ENCODE measurements around the gene NECTIN1. TPM values are rescaled to one million over a fixed set of nuclear protein-coding genes. Genes with fewer than 3 reads are reported as not detected.

The NECTIN1 gene
- total RNA-seq, 2 donors from 2014 or later = 29.3 to 45.3 TPM

DNA sequence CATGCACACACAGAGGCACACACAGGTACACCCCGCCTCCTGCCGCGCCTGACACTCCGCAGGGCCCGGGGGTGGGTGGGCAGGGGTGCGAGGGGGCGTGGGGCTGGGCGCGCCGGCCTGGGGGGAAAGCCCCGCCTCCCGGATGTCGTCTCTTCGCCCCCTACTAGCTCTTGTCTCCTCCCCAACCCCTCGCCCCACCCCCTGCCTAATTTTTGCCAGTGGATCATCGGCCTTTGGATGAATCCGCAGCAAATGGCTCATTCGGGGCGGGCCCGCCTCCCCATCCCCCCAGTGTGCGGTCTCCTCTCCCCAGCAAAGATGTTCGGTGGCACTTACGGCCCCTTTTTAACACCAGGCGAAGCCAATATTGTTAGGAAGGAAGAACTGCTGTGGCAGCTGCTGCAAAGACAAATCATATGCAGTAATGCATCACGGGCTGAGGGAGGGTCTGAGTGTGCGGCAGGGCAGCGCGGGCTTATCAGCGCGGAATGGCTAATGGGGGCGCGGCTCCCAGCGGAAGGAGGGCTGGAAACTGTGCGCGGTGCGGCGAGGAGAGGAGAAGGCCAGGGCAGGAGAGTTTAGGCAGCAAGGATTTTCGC, 13.4 kb upstream of the NECTIN1 start:
- Mint-ChIP-seq H3K27me3 (ENCODE audit: insufficient read depth) (peaks cover 52% of the 10 kb centered on the region), H3K36me3 (ENCODE audit: low read depth) (no peaks in the 10 kb centered on the region), H3K4me3 (peak overlapping the region; percentile 55), H3K4me1 (peaks cover 29% of the 10 kb centered on the region), H3K27ac (no peak overlapping the region), H3K9me3 (no peaks in the 10 kb centered on the region)
- TF ChIP-seq, protein P1, sequence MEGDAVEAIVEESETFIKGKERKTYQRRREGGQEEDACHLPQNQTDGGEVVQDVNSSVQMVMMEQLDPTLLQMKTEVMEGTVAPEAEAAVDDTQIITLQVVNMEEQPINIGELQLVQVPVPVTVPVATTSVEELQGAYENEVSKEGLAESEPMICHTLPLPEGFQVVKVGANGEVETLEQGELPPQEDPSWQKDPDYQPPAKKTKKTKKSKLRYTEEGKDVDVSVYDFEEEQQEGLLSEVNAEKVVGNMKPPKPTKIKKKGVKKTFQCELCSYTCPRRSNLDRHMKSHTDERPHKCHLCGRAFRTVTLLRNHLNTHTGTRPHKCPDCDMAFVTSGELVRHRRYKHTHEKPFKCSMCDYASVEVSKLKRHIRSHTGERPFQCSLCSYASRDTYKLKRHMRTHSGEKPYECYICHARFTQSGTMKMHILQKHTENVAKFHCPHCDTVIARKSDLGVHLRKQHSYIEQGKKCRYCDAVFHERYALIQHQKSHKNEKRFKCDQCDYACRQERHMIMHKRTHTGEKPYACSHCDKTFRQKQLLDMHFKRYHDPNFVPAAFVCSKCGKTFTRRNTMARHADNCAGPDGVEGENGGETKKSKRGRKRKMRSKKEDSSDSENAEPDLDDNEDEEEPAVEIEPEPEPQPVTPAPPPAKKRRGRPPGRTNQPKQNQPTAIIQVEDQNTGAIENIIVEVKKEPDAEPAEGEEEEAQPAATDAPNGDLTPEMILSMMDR (conservative IDR thresholded peaks at IDR 0.05) = no peak
- Histone ChIP-seq H3K27ac (ENCODE audit: low read depth, low read length) (peak overlapping the region; percentile 52), H3K9me3 (ENCODE audit: control insufficient read depth, low read length) (no peaks in the 10 kb centered on the region), H3K27me3 (ENCODE audit: control insufficient read depth, insufficient read depth, low read length, poor library complexity, severe bottlenecking) (peaks cover 37% of the 10 kb centered on the region), H3K4me1 (ENCODE audit: control insufficient read depth, insufficient read depth, low read length) (no peaks in the 10 kb centered on the region), H3K9ac (ENCODE audit: extremely low read depth, low read length, poor library complexity, severe bottlenecking) (no peak overlapping the region), H3K36me3 (ENCODE audit: control insufficient read depth, insufficient read depth, low read length) (no peaks in the 10 kb centered on the region), H3K4me3 (ENCODE audit: low read length) (peak overlapping the region; percentile 77)
- peak; percentile 89 for DNase-seq
- WGBS, 2 experiments (ENCODE audit: insufficient coverage in 1 of 2, insufficient read length in 1 of 2) = 8% methylated on average over 7 to 38 of the region's 38 CpGs

DNA sequence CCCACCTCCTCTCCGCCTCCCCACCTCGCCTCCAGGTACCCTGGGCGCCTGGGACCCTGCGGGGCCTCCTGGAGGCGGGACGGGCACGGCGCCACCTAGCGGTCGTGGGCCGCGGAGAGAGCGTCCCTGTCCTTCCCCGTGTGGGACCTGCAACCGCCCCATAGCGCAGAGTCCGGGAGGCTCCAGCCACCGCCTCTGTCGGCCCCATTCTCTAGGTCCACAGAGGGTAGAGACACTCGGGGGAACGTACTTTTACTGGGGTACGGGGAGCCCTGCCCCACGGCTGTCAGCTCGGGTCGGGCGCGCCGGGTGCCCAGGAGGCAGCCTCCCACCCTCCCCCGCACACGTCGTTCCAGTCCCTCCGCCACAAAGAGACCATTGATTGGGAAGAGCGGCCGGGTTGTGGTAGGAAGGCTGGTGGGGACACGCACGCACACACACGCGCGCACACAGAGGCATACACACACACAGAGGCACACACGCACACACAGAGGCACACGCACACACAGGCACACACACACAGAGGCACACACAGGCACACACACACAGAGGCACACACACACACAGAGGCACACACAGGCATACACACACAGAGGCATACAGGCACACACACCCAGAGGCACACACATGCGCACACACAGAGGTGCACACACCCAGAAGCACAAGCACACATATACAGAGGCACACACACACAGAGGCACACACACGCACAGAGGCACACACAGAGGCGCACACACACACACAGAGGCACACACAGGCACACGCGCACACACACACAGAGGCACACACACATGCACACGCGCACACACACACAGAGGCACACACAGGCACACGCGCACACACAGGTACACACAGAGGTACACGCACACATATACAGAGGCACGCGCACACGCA, 12.6 kb upstream of the NECTIN1 start:
- TF ChIP-seq, protein P1 (conservative IDR thresholded peaks at IDR 0.05) = peak; percentile 97

DNA sequence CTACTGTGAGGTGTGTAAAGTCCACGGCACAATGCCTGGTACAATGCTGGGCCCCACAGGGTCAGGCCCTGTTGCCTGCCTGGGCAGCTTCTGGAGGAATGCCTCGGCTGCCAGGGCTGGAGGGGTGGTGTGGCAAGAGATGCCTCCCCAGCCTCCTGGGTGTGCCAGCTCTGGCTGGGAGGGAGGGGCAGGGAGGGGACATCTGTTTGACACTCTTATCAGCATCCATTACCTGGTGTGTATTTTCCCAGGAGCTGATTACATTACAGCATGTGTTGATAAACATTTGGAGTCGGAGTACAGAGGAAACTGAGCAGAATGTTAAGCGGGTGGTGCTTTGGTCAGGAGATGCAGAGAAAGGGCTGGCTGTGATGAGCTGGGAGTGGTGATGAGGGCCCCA, 11.0 kb upstream of the NECTIN1 start:
- no peak for DNase-seq
- peaks cover 29% of the 10 kb centered on the region for H3K4me1 Mint-ChIP-seq
- no peak overlapping the region for H3K9ac ChIP-seq (ENCODE audit: extremely low read depth, low read length, poor library complexity, severe bottlenecking)
- H3K9me3 ChIP-seq (ENCODE audit: control insufficient read depth, low read length) = no peaks in the 10 kb centered on the region
- H3K4me1 ChIP-seq (ENCODE audit: control insufficient read depth, insufficient read depth, low read length) = no peaks in the 10 kb centered on the region
- H3K4me3 Mint-ChIP-seq = no peak overlapping the region
- no peaks in the 10 kb centered on the region for H3K36me3 Mint-ChIP-seq (ENCODE audit: low read depth)
- 84 to 100% methylated on average over 1 to 4 of the region's 4 CpGs for WGBS, 2 experiments (ENCODE audit: insufficient coverage in 1 of 2, insufficient read length in 1 of 2)
- no peak overlapping the region for H3K4me3 ChIP-seq (ENCODE audit: low read length)
- no peaks in the 10 kb centered on the region for H3K9me3 Mint-ChIP-seq
- H3K27ac Mint-ChIP-seq = no peak overlapping the region
- no peaks in the 10 kb centered on the region for H3K36me3 ChIP-seq (ENCODE audit: control insufficient read depth, insufficient read depth, low read length)
- TF ChIP-seq, protein P1 (conservative IDR thresholded peaks at IDR 0.05) = no peak
- peaks cover 47% of the 10 kb centered on the region for H3K27me3 ChIP-seq (ENCODE audit: control insufficient read depth, insufficient read depth, low read length, poor library complexity, severe bottlenecking)
- H3K27ac ChIP-seq (ENCODE audit: low read depth, low read length) = no peak overlapping the region
- H3K27me3 Mint-ChIP-seq (ENCODE audit: insufficient read depth) = peaks cover 44% of the 10 kb centered on the region

More for the DNA sequence above, 12.6 kb upstream of the NECTIN1 start:
- Histone ChIP-seq H3K9me3 (ENCODE audit: control insufficient read depth, low read length) (no peaks in the 10 kb centered on the region), H3K4me1 (ENCODE audit: control insufficient read depth, insufficient read depth, low read length) (no peaks in the 10 kb centered on the region), H3K36me3 (ENCODE audit: control insufficient read depth, insufficient read depth, low read length) (no peaks in the 10 kb centered on the region), H3K27me3 (ENCODE audit: control insufficient read depth, insufficient read depth, low read length, poor library complexity, severe bottlenecking) (peaks cover 43% of the 10 kb centered on the region), H3K9ac (ENCODE audit: extremely low read depth, low read length, poor library complexity, severe bottlenecking) (no peak overlapping the region), H3K27ac (ENCODE audit: low read depth, low read length) (no peak overlapping the region), H3K4me3 (ENCODE audit: low read length) (no peak overlapping the region)
- Mint-ChIP-seq H3K27me3 (ENCODE audit: insufficient read depth) (peaks cover 49% of the 10 kb centered on the region), H3K4me1 (peaks cover 29% of the 10 kb centered on the region), H3K4me3 (peak overlapping the region; percentile 55), H3K27ac (no peak overlapping the region), H3K9me3 (no peaks in the 10 kb centered on the region), H3K36me3 (ENCODE audit: low read depth) (no peaks in the 10 kb centered on the region)
- WGBS, 2 experiments (ENCODE audit: insufficient coverage in 1 of 2, insufficient read length in 1 of 2) = 36 to 37% methylated on average over 13 to 49 of the region's 54 CpGs
- peak; percentile 93 for DNase-seq

Measured in endodermal cell (in vitro differentiated cells).